Caco-2 (cell line): ENCODE results near the gene CNTD1. TPM values are rescaled to one million over a fixed set of nuclear protein-coding genes. Genes with fewer than 3 reads are reported as not detected.

Source experiments
- BruUV-seq: library from RNA; stranded (reverse); fragments of 400-500 nt; replicated peaks from 2 replicates; lab custom pipeline; 2021; lab: Mats Ljungman, UMichigan
- CTCF ChIA-PET: fragments of 300-600 bp; sonication (Branson Sonifier 250); formaldehyde crosslinking; loops from one replicate; lab custom pipeline; 2022; ENCODE audit warnings: antibody characterized with exemption; lab: Charles Lee
- POLR2A ChIA-PET: fragments of 300-600 bp; sonication (Branson Sonifier 250); formaldehyde crosslinking; loops from one replicate; lab custom pipeline; 2022; ENCODE audit warnings: antibody characterized with exemption; lab: Charles Lee
- DNase-seq, 2 experiments: peaks; one replicate each; pipeline versions ENCODE4 v3.0.0 to v3.0.0-alpha.2; 2020 to 2022
- H3K27me3 ChIP-seq: replicated peaks from 2 replicates; pipeline ENCODE4 v1.6.0; 2011; ENCODE audit warnings: low read length; ENCODE audit not compliant: control insufficient read depth, insufficient read depth
- H3K36me3 ChIP-seq: 2 replicates; pipeline ENCODE4 v1.5.1; 2011; ENCODE audit warnings: low read length; ENCODE audit not compliant: control insufficient read depth, insufficient read depth
- H3K4me1 ChIP-seq: fragments of 250-450 bp; sonication (Bioruptor Pico); 2 replicates; pipeline ENCODE4 v1.5.1; 2020; ENCODE audit warnings: mild to moderate bottlenecking
- H3K4me3 ChIP-seq: 2 replicates; pipeline ENCODE4 v1.5.1; 2011; ENCODE audit warnings: low read depth, mild to moderate bottlenecking, control low read depth, low read length
- H3K9me3 ChIP-seq: fragments of 250-450 bp; sonication (Bioruptor Pico); 2 replicates; pipeline ENCODE4 v1.5.1; 2020; ENCODE audit warnings: mild to moderate bottlenecking, moderate library complexity
- H3K27ac Mint-ChIP-seq: one replicate; pipeline ENCODE4 v1.8.0; 2022; ENCODE audit warnings: mixed read lengths; ENCODE audit not compliant: unreplicated experiment
- H3K27me3 Mint-ChIP-seq: one replicate; pipeline ENCODE4 v1.8.0; 2022; ENCODE audit warnings: mixed read lengths; ENCODE audit not compliant: insufficient read depth, unreplicated experiment
- H3K36me3 Mint-ChIP-seq: one replicate; pipeline ENCODE4 v1.8.0; 2022; ENCODE audit warnings: mild to moderate bottlenecking, mixed read lengths; ENCODE audit not compliant: insufficient read depth, unreplicated experiment
- H3K4me1 Mint-ChIP-seq: one replicate; pipeline ENCODE4 v1.8.0; 2022; ENCODE audit warnings: low read depth, mixed read lengths; ENCODE audit not compliant: unreplicated experiment
- H3K4me3 Mint-ChIP-seq: one replicate; pipeline ENCODE4 v1.8.0; 2022; ENCODE audit warnings: mild to moderate bottlenecking, moderate library complexity, mixed read lengths; ENCODE audit not compliant: unreplicated experiment
- H3K9me3 Mint-ChIP-seq: one replicate; pipeline ENCODE4 v1.8.0; 2022; ENCODE audit warnings: mixed read lengths; ENCODE audit not compliant: unreplicated experiment
- intact Hi-C: fragments of 100-400 bp; cut with micrococcal nuclease; formaldehyde crosslinking; loops from one replicate; pipeline ENCODE4 v1.10.0; 2022; ENCODE audit not compliant: unreplicated experiment
- total RNA-seq: library from RNA; stranded (reverse); gene quantifications from 2 replicates; pipeline ENCODE4 v1.2.3, GENCODE V29; 2022
- TF ChIP-seq, protein P1 (sequence below), 2 experiments: fragments of 200-600 bp in 1 of 2; IDR thresholded peaks; 1 replicate in 1 of 2; 2 replicates in 1 of 2; pipeline versions ENCODE4 v1.5.1 to v1.8.0; 2011 to 2022; ENCODE audit warnings: antibody characterized with exemption in 1 of 2, control low read depth in 1 of 2, inconsistent platforms in 1 of 2, low read depth in 1 of 2, low read length in 1 of 2, mild to moderate bottlenecking in 1 of 2, moderate library complexity in 1 of 2; ENCODE audit not compliant: insufficient read depth in 1 of 2, severe bottlenecking in 1 of 2, unreplicated experiment in 1 of 2

Gene CNTD1
- total RNA-seq, 1 experiment from 2014 or later = 1.7 TPM

DNA sequence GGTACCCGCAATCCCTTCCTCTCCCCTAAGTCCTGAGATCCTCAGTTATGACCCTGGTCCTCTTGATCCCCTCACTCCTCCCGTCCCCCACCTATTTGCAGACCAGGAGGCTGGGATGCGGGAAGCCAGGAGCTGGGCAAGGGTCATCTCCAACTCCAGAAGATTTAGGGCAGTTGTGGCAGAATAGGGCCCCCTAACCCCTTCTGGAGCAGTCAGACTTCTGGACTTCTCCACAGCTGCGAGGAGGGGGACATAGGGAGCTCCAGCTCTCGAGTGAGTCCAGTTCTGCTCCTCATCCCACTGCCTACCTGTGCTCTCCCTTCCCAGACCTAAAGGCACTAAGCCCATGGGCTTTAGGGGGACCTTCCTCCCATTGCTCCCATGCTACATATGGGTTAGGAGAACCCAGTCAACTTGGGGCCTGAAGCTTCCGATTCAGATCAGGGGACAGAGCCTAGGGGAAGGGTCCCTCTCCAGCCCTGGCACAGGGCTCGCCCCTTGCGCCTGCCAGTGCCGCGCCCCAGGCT is 17.0 kb upstream of the CNTD1 start:
- CTCF ChIA-PET = interaction anchor here (1.8 kb wide), 1 partner anchor 18 kb away, joined by 4 read pairs; no protein-coding TSS in a partner anchor
- Mint-ChIP-seq H3K4me3 (peak overlapping the region; percentile 76), H3K27me3 (no peaks in the 10 kb centered on the region)

DNA sequence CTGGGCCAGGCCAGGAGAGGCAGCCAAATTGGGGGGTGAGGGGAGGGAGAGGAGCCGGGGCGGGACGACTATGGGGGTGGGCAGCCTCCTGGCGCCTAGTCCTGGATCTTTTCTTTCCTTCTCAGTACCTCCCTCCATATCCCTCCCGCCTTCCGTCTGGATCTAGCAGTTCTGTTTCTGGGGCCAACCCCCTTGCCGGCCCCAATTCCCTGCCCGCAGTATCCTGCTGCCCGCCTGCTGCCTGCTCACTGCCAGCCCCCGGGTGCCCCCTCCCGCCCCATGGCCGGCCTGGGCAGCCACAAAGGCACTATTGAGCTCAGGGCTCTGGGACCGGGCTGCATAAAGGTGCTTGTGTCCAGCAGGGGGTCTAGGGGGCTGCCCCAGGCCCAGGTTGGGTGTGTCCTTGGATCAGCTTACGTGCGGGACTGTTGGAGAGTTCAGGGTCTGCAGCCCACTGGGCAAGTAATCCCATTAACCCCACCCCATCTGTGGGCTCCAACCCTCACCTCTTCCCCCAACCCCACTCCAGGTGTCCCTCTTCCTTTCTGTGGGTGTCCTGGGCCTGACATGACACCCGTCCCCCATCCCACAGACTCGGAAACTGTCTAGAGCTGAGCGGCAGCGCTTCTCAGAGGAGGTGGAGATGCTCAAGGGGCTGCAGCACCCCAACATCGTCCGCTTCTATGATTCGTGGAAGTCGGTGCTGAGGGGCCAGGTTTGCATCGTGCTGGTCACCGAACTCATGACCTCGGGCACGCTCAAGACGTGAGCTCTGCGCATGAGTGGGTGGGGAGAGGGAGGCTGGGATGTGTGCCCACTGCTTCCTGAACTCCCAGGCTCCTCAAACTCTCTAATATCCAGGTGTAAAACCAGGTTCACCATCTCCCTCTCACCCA is 16.2 kb upstream of the CNTD1 start:
- Mint-ChIP-seq H3K4me3 (peak overlapping the region; percentile 76), H3K36me3 (peaks cover 30% of the 10 kb centered on the region), H3K27ac (no peak overlapping the region), H3K4me1 (peaks cover 19% of the 10 kb centered on the region), H3K27me3 (no peaks in the 10 kb centered on the region), H3K9me3 (no peaks in the 10 kb centered on the region)
- Histone ChIP-seq H3K27me3 (no peaks in the 10 kb centered on the region), H3K4me1 (peaks cover 29% of the 10 kb centered on the region), H3K9me3 (no peaks in the 10 kb centered on the region), H3K36me3 (no peaks in the 10 kb centered on the region; the same call in 1 of the 2 replicates), H3K4me3 (peak overlapping the region; percentile 85)
- ChIA-PET POLR2A (interaction anchor here (0.7 kb wide), 1 partner anchor 22 kb away, joined by 3 read pairs; no protein-coding TSS in a partner anchor), CTCF (interaction anchor here (1.8 kb wide), 1 partner anchor 19 kb away, joined by 4 read pairs; no protein-coding TSS in a partner anchor)
- intact Hi-C loops = loop anchor here (5.0 kb wide), 1 partner anchor 40 kb away; the partner anchor contains the start of gene BECN1
- no TSS peak for BruUV-seq
- no peak for DNase-seq
- TF ChIP-seq, protein P1, sequence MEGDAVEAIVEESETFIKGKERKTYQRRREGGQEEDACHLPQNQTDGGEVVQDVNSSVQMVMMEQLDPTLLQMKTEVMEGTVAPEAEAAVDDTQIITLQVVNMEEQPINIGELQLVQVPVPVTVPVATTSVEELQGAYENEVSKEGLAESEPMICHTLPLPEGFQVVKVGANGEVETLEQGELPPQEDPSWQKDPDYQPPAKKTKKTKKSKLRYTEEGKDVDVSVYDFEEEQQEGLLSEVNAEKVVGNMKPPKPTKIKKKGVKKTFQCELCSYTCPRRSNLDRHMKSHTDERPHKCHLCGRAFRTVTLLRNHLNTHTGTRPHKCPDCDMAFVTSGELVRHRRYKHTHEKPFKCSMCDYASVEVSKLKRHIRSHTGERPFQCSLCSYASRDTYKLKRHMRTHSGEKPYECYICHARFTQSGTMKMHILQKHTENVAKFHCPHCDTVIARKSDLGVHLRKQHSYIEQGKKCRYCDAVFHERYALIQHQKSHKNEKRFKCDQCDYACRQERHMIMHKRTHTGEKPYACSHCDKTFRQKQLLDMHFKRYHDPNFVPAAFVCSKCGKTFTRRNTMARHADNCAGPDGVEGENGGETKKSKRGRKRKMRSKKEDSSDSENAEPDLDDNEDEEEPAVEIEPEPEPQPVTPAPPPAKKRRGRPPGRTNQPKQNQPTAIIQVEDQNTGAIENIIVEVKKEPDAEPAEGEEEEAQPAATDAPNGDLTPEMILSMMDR (IDR thresholded peaks at IDR 0.05; ENCODE audit: insufficient read depth in 1 of 2, low read depth in 1 of 2, low read length in 1 of 2, severe bottlenecking in 1 of 2, unreplicated experiment in 1 of 2) = no peak

More for the DNA sequence above, 17.0 kb upstream of the CNTD1 start:
- Histone ChIP-seq H3K4me1 (peaks cover 29% of the 10 kb centered on the region), H3K36me3 (no peaks in the 10 kb centered on the region; the same call in 1 of the 2 replicates), H3K4me3 (peak overlapping the region; percentile 85), H3K9me3 (no peaks in the 10 kb centered on the region), H3K27me3 (no peaks in the 10 kb centered on the region)
- Mint-ChIP-seq H3K4me1 (peaks cover 19% of the 10 kb centered on the region), H3K27ac (no peak overlapping the region), H3K36me3 (peaks cover 30% of the 10 kb centered on the region), H3K9me3 (no peaks in the 10 kb centered on the region)
- intact Hi-C loops = loop anchor here (5.0 kb wide), 1 partner anchor 41 kb away; the partner anchor contains the start of gene BECN1
- POLR2A ChIA-PET = interaction anchor here (0.7 kb wide), 1 partner anchor 21 kb away, joined by 3 read pairs; no protein-coding TSS in a partner anchor
- TF ChIP-seq, protein P1 (IDR thresholded peaks at IDR 0.05; ENCODE audit: insufficient read depth in 1 of 2, low read depth in 1 of 2, low read length in 1 of 2, severe bottlenecking in 1 of 2, unreplicated experiment in 1 of 2) = no peak
- BruUV-seq = no TSS peak
- DNase-seq = no peak
